Astrocyte of the spinal cord (primary cell): ENCODE data around the gene GTF2IRD1.

Experiments used
- DNase-seq: peaks from one replicate; pipeline ENCODE4 v3.0.0; 2011; ENCODE audit warnings: low read depth, low spot score
- H3K4me3 ChIP-seq: 2 replicates; pipeline ENCODE4 v1.5.1; 2011; ENCODE audit warnings: low read depth, mild to moderate bottlenecking, low read length, moderate library complexity
- CTCF ChIP-seq: IDR thresholded peaks from 2 replicates; pipeline ENCODE4 v1.5.1; 2012; ENCODE audit warnings: low read depth, mild to moderate bottlenecking, low read length, inconsistent platforms
- in situ Hi-C: cut with HindIII; loops from 2 replicates; pipeline ENCODE4 v1.10.0; 2017; ENCODE audit warnings: low sequenced_read_pairs

GTF2IRD1 gene

GRCh38 chr7:74615933-74616780, 162.5 kb downstream of the GTF2IRD1 start:
- in situ Hi-C loops, result no loop called here
- no peak for DNase-seq
- no peak overlapping the region for H3K4me3 ChIP-seq
- no peak for TF ChIP-seq CTCF

GRCh38 chr7:74617180-74617744, 163.6 kb downstream of the GTF2IRD1 start:
- TF ChIP-seq CTCF, result no peak
- in situ Hi-C loops, result no loop called here
- no peak for DNase-seq
- no peak overlapping the region for H3K4me3 ChIP-seq

GRCh38 chr7:74619235-74619860, 165.6 kb downstream of the GTF2IRD1 start:
- in situ Hi-C loops, result no loop called here
- DNase-seq, result no peak
- no peak for TF ChIP-seq CTCF

GRCh38 chr7:74622228-74622749, 168.6 kb downstream of the GTF2IRD1 start:
- in situ Hi-C loops, result no loop called here
- TF ChIP-seq CTCF, result no peak
- no peak for DNase-seq
- H3K4me3 ChIP-seq, result no peak overlapping the region

More at GRCh38 chr7:74619235-74619860, 165.6 kb downstream of the GTF2IRD1 start:
- H3K4me3 ChIP-seq, result no peak overlapping the region

- no peak overlapping the region for H3K4me3 ChIP-seq
- in situ Hi-C loops, result no loop called here
- DNase-seq, result no peak
- TF ChIP-seq CTCF, result no peak
Measured at GRCh38 chr7:74623135-74623534, 169.4 kb downstream of the GTF2IRD1 start.

- peak; percentile 59 for DNase-seq
- peak; percentile 14 for TF ChIP-seq CTCF
- no peak overlapping the region for H3K4me3 ChIP-seq
- in situ Hi-C loops, result no loop called here
Measured at GRCh38 chr7:74625446-74625845, 171.7 kb downstream of the GTF2IRD1 start.
